ENCODE data around the gene PCDHA1. TPM values are rescaled to one million over a fixed set of nuclear protein-coding genes. Genes with fewer than 3 reads are reported as not detected.

Gene PCDHA1
- total and polyA plus RNA-seq, 2 experiments from 2014 or later = 0.81 to 1.6 TPM

- Mint-ChIP-seq H3K4me3 (peak within 1 kb of the TSS; percentile 92), H3K9me3 (peaks cover 26% of the 10 kb centered on the region), H3K27me3 (ENCODE audit: insufficient read depth, low read depth, poor library complexity) (peaks cover 5% of the 10 kb centered on the region), H3K4me1 (peaks cover 7% of the 10 kb centered on the region; the same call in 2 of the 3 replicates), H3K36me3 (ENCODE audit: low read depth) (peaks cover 37% of the 10 kb centered on the region), H3K27ac (peak within 1 kb of the TSS; percentile 96)
- H3K4me1 ChIP-seq (ENCODE audit: insufficient read depth) = no peaks in the 10 kb centered on the region; the same call in 1 of the 2 replicates
- peak within 1 kb of the TSS; percentile 71 for H3K4me2 ChIP-seq
- DNase-seq (ENCODE audit: low spot score) (peak; percentile 90), ATAC-seq (peak; percentile 83)
- H2AFZ ChIP-seq = 0 out of 2 replicates have a peak within 1 kb of the TSS, but pooled peaks have one; percentile 1
- no peak within 1 kb of the TSS for H3K27ac ChIP-seq (ENCODE audit: low read depth)
- TF ChIP-seq STAT1 (IDR thresholded peaks at IDR 0.05; ENCODE audit: unreplicated experiment) (no peak), POLR2AphosphoS5 (IDR thresholded peaks at IDR 0.05; ENCODE audit: low read depth) (peak; percentile 60), CTCF (conservative IDR thresholded peaks at IDR 0.05; ENCODE audit: low read depth in 2 of 2) (peak; percentile 77 to 85), EZH2phosphoT487 (IDR thresholded peaks at IDR 0.05; ENCODE audit: unreplicated experiment) (no peak)
- no peaks in the 10 kb centered on the region for H3K36me3 ChIP-seq (ENCODE audit: insufficient read depth)
- no peaks in the 10 kb centered on the region for H3K27me3 ChIP-seq (ENCODE audit: insufficient read depth)
- peaks cover 15% of the 10 kb centered on the region for H3K79me2 ChIP-seq (replicated peaks; ENCODE audit: insufficient read depth)
- no peaks in the 10 kb centered on the region for H3K9me2 ChIP-seq (ENCODE audit: insufficient read depth)
- H3K4me3 ChIP-seq = peak within 1 kb of the TSS; percentile 57
- H3F3A ChIP-seq (replicated peaks; ENCODE audit: low read depth) = no peaks in the 10 kb centered on the region
- no peaks in the 10 kb centered on the region for H4K20me1 ChIP-seq (replicated peaks; ENCODE audit: insufficient read depth)
Observed at GRCh38 chr5:140855772-140856674, 70.1 kb downstream of the PCDHA1 start, which contains the start of gene PCDHA10. TSS of gene PCDHA10 (plus strand) at chr5:140855897. CDS start at chr5:140856049, 152 bp downstream.

GRCh38 chr5:140857177-140857986 is 71.4 kb downstream of the PCDHA1 start:
- no peaks in the 10 kb centered on the region for H3F3A ChIP-seq (replicated peaks; ENCODE audit: low read depth)
- H3K4me1 ChIP-seq (ENCODE audit: insufficient read depth) = no peaks in the 10 kb centered on the region; the same call in 1 of the 2 replicates
- DNase-seq (ENCODE audit: low spot score) (no peak), ATAC-seq (no peak)
- no peaks in the 10 kb centered on the region for H3K9me2 ChIP-seq (ENCODE audit: insufficient read depth)
- no peaks in the 10 kb centered on the region for H4K20me1 ChIP-seq (replicated peaks; ENCODE audit: insufficient read depth)
- peaks cover 7% of the 10 kb centered on the region; the same call in 2 of the 3 replicates for H3K4me1 Mint-ChIP-seq
- no peak overlapping the region for H3K4me2 ChIP-seq
- no peak overlapping the region for H3K27ac ChIP-seq (ENCODE audit: low read depth)
- H3K36me3 Mint-ChIP-seq (ENCODE audit: low read depth) = peaks cover 51% of the 10 kb centered on the region
- no peak overlapping the region for H3K4me3 ChIP-seq
- H3K36me3 ChIP-seq (ENCODE audit: insufficient read depth) = no peaks in the 10 kb centered on the region
- peaks cover 37% of the 10 kb centered on the region for H3K9me3 Mint-ChIP-seq
- peak overlapping the region; percentile 92; the same call in 1 of the 3 replicates for H3K4me3 Mint-ChIP-seq
- H3K27me3 ChIP-seq (ENCODE audit: insufficient read depth) = no peaks in the 10 kb centered on the region
- TF ChIP-seq REST (IDR thresholded peaks at IDR 0.05; ENCODE audit: unreplicated experiment) (peak; percentile 52), ZNF462 (CRISPR knock-in tag; IDR thresholded peaks at IDR 0.05) (no peak)
- peaks cover 15% of the 10 kb centered on the region for H3K79me2 ChIP-seq (replicated peaks; ENCODE audit: insufficient read depth)
- H3K27me3 Mint-ChIP-seq (ENCODE audit: insufficient read depth, low read depth, poor library complexity) = peaks cover 5% of the 10 kb centered on the region
- no peak overlapping the region for H2AFZ ChIP-seq
- no peak overlapping the region for H3K27ac Mint-ChIP-seq
